GM12878 (cell line): Measurements from ENCODE around the gene UBE2I.

ENCODE experiments used
- CREB1 ChIP-seq: IDR thresholded peaks from 2 replicates; pipeline ENCODE4 v1.6.1; 2012; ENCODE audit warnings: low read depth, mild to moderate bottlenecking, inconsistent platforms
- EZH2 ChIP-seq: IDR thresholded peaks from 2 replicates; pipeline ENCODE4 v1.6.1; 2012; ENCODE audit warnings: low read depth, mild to moderate bottlenecking, control low read depth, inconsistent platforms, low read length, borderline replicate concordance; ENCODE audit not compliant: control insufficient read depth
- RAD21 ChIP-seq: IDR thresholded peaks from 2 replicates; pipeline ENCODE4 v1.6.1; 2011; ENCODE audit warnings: mild to moderate bottlenecking, low read depth, low read length, moderate library complexity; ENCODE audit not compliant: insufficient read depth
- SUPT20H ChIP-seq: IDR thresholded peaks from 2 replicates; pipeline ENCODE4 v1.6.1; 2011; ENCODE audit warnings: low read depth, mild to moderate bottlenecking, low read length, moderate library complexity, borderline replicate concordance; ENCODE audit not compliant: control insufficient read depth
- ZSCAN29 ChIP-seq: fragments of 450-650 bp; IDR thresholded peaks from 2 replicates; pipeline ENCODE4 v1.6.1; 2017; ENCODE audit warnings: mild to moderate bottlenecking, moderate library complexity
- TF ChIP-seq, protein P1 (sequence below): IDR thresholded peaks from 2 replicates; pipeline ENCODE4 v1.6.1; 2012; ENCODE audit warnings: low read length, inconsistent platforms
- TF ChIP-seq, protein P2 (sequence below), 3 experiments: IDR thresholded peaks in 2 of 3; conservative IDR thresholded peaks in 1 of 3; 2 replicates each; pipeline ENCODE4 v1.5.1; 2011; ENCODE audit warnings: low read depth in 3 of 3, low read length in 3 of 3, mild to moderate bottlenecking in 3 of 3, control low read depth in 2 of 3, moderate library complexity in 2 of 3, inconsistent platforms in 1 of 3, mixed read lengths in 1 of 3; ENCODE audit not compliant: control insufficient read depth in 2 of 3, insufficient read depth in 1 of 3; ENCODE audit errors: extremely low read depth in 1 of 3

DNA sequence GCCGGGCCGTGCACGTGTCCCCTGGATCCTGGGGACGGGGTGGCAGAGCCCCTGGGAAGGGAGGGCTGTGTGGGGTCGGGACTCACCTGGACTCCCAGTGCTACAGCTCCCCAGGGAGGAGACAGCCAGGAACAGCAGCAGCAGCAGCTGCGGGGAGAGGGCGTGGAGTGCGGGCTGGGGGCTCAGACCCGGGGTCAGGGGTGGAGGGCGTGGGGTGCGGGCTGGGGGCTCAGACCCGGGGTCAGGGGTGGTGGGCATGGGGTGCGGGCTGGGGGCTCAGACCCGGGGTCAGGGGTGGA lies 32.9 kb upstream of the UBE2I start:
- TF ChIP-seq, protein P1, sequence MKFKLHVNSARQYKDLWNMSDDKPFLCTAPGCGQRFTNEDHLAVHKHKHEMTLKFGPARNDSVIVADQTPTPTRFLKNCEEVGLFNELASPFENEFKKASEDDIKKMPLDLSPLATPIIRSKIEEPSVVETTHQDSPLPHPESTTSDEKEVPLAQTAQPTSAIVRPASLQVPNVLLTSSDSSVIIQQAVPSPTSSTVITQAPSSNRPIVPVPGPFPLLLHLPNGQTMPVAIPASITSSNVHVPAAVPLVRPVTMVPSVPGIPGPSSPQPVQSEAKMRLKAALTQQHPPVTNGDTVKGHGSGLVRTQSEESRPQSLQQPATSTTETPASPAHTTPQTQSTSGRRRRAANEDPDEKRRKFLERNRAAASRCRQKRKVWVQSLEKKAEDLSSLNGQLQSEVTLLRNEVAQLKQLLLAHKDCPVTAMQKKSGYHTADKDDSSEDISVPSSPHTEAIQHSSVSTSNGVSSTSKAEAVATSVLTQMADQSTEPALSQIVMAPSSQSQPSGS = no peak
- TF ChIP-seq, protein P2, sequence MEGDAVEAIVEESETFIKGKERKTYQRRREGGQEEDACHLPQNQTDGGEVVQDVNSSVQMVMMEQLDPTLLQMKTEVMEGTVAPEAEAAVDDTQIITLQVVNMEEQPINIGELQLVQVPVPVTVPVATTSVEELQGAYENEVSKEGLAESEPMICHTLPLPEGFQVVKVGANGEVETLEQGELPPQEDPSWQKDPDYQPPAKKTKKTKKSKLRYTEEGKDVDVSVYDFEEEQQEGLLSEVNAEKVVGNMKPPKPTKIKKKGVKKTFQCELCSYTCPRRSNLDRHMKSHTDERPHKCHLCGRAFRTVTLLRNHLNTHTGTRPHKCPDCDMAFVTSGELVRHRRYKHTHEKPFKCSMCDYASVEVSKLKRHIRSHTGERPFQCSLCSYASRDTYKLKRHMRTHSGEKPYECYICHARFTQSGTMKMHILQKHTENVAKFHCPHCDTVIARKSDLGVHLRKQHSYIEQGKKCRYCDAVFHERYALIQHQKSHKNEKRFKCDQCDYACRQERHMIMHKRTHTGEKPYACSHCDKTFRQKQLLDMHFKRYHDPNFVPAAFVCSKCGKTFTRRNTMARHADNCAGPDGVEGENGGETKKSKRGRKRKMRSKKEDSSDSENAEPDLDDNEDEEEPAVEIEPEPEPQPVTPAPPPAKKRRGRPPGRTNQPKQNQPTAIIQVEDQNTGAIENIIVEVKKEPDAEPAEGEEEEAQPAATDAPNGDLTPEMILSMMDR (IDR thresholded peaks at IDR 0.05 in 2 of 3, conservative IDR thresholded peaks at IDR 0.05 in 1 of 3; ENCODE audit: control insufficient read depth in 2 of 3, extremely low read depth in 1 of 3, insufficient read depth in 1 of 3, low read depth in 3 of 3, low read length in 3 of 3) = no peak
- no peak for TF ChIP-seq ZSCAN29
- no peak for TF ChIP-seq SUPT20H
- no peak for TF ChIP-seq RAD21
- no peak for TF ChIP-seq CREB1
- TF ChIP-seq EZH2 = no peak
